GM19035 (cell line): ENCODE results near the gene TMCC3.
"Not testable (repeated sequence)": the region's sequence is repeated elsewhere in the genome, so short reads cannot be mapped to it uniquely, and the experiment has no call there.

Source experiments
- ATAC-seq: cut with Tn5 transposase; IDR thresholded peaks from one replicate; pipeline ENCODE4 v1.9.1; 2021; ENCODE audit not compliant: unreplicated experiment

TMCC3 gene

GRCh38 chr12:94575024-94575423 is 75.3 kb downstream of the TMCC3 start:
- ATAC-seq = no peak

- ATAC-seq = no peak
Measured at GRCh38 chr12:94571556-94571955, 78.8 kb downstream of the TMCC3 start.

GRCh38 chr12:94570161-94570560 is 80.2 kb downstream of the TMCC3 start:
- ATAC-seq = no peak

GRCh38 chr12:94567761-94568160 is 82.6 kb downstream of the TMCC3 start:
- no peak for ATAC-seq

GRCh38 chr12:94566345-94566744 is 84.0 kb downstream of the TMCC3 start:
- no peak for ATAC-seq

GRCh38 chr12:94565683-94566082 is 84.7 kb downstream of the TMCC3 start:
- no peak for ATAC-seq

GRCh38 chr12:94563286-94563685 is 87.1 kb downstream of the TMCC3 start:
- ATAC-seq = no peak

GRCh38 chr12:94561943-94562411 is 88.4 kb downstream of the TMCC3 start:
- ATAC-seq = peak; percentile 80

- ATAC-seq = peak; percentile 70
Measured at GRCh38 chr12:94560431-94561221, 89.7 kb downstream of the TMCC3 start.

GRCh38 chr12:94558612-94559011 is 91.7 kb downstream of the TMCC3 start:
- ATAC-seq = no peak

- no peak for ATAC-seq
Measured at GRCh38 chr12:94557746-94558295, 92.5 kb downstream of the TMCC3 start.

- no peak for ATAC-seq
Measured at GRCh38 chr12:94555687-94556086, 94.7 kb downstream of the TMCC3 start.

- no peak for ATAC-seq
Measured at GRCh38 chr12:94553875-94554274, 96.5 kb downstream of the TMCC3 start.

- ATAC-seq = no peak
Measured at GRCh38 chr12:94553130-94553519, 97.2 kb downstream of the TMCC3 start.

GRCh38 chr12:94551810-94552209 is 98.5 kb downstream of the TMCC3 start:
- ATAC-seq = no peak

GRCh38 chr12:94550964-94551363 is 99.4 kb downstream of the TMCC3 start:
- ATAC-seq = no peak

GRCh38 chr12:94548833-94549232 is 101.5 kb downstream of the TMCC3 start:
- not testable (repeated sequence) for ATAC-seq

- peak; percentile 65 for ATAC-seq
Measured at GRCh38 chr12:94545935-94546771, 104.2 kb downstream of the TMCC3 start.

GRCh38 chr12:94544355-94544754 is 106.0 kb downstream of the TMCC3 start:
- ATAC-seq = no peak

GRCh38 chr12:94538318-94538717 is 112.0 kb downstream of the TMCC3 start:
- ATAC-seq = no peak

GRCh38 chr12:94536040-94536965 is 114.1 kb downstream of the TMCC3 start:
- ATAC-seq = no peak
